ENCODE data around the gene C2CD5.
"Not testable (repeated sequence)": the region's sequence is repeated elsewhere in the genome, so short reads cannot be mapped to it uniquely, and the experiment has no call there.

The C2CD5 gene

GRCh38 chr12:22474970-22475720, 69.2 kb downstream of the C2CD5 start:
- DNase-seq, result no peak

GRCh38 chr12:22473212-22473611, 71.1 kb downstream of the C2CD5 start:
- no peak for DNase-seq

- DNase-seq, result no peak
Measured at GRCh38 chr12:22467190-22467589, 77.2 kb downstream of the C2CD5 start.

GRCh38 chr12:22463306-22463705, 81.0 kb downstream of the C2CD5 start:
- no peak for DNase-seq

- DNase-seq, result no peak
Measured at GRCh38 chr12:22461786-22462185, 82.6 kb downstream of the C2CD5 start.

- peak in 1 of 2 experiments; percentile 64 for DNase-seq
Measured at GRCh38 chr12:22459838-22460490, 84.4 kb downstream of the C2CD5 start.

GRCh38 chr12:22458298-22458937, 85.9 kb downstream of the C2CD5 start:
- DNase-seq, result no peak

GRCh38 chr12:22457085-22457484, 87.3 kb downstream of the C2CD5 start:
- DNase-seq, result no peak

GRCh38 chr12:22453511-22453910, 90.8 kb downstream of the C2CD5 start:
- DNase-seq, result no peak

- DNase-seq, result no peak
Measured at GRCh38 chr12:22447223-22447622, 97.1 kb downstream of the C2CD5 start.

GRCh38 chr12:22444317-22444665, 100.1 kb downstream of the C2CD5 start:
- DNase-seq, result not testable (repeated sequence)

- peak; percentile 48 to 82 for DNase-seq
Measured at GRCh38 chr12:22443379-22444316, 100.7 kb downstream of the C2CD5 start.

- DNase-seq, result no peak
Measured at GRCh38 chr12:22437031-22437806, 107.1 kb downstream of the C2CD5 start.

GRCh38 chr12:22435583-22435982, 108.8 kb downstream of the C2CD5 start:
- DNase-seq, result no peak

GRCh38 chr12:22431693-22432251, 112.6 kb downstream of the C2CD5 start:
- no peak for DNase-seq

GRCh38 chr12:22416801-22417200, 127.5 kb downstream of the C2CD5 start:
- no peak for DNase-seq

GRCh38 chr12:22415342-22416309, 128.7 kb downstream of the C2CD5 start:
- no peak for DNase-seq

- no peak for DNase-seq
Measured at GRCh38 chr12:22414742-22415141, 129.6 kb downstream of the C2CD5 start.

- no peak for DNase-seq
Measured at GRCh38 chr12:22413592-22413991, 130.8 kb downstream of the C2CD5 start.

- DNase-seq, result no peak
Measured at GRCh38 chr12:22412581-22412980, 131.8 kb downstream of the C2CD5 start.

GRCh38 chr12:22410486-22410885, 133.9 kb downstream of the C2CD5 start:
- no peak for DNase-seq

Measured in SW 1271 (cell line).